ENCODE results near the gene HMCN2. TPM values are rescaled to one million over a fixed set of nuclear protein-coding genes. Genes with fewer than 3 reads are reported as not detected.

The HMCN2 gene
- total RNA-seq, 1 donor from 2014 or later, result not detected

DNA sequence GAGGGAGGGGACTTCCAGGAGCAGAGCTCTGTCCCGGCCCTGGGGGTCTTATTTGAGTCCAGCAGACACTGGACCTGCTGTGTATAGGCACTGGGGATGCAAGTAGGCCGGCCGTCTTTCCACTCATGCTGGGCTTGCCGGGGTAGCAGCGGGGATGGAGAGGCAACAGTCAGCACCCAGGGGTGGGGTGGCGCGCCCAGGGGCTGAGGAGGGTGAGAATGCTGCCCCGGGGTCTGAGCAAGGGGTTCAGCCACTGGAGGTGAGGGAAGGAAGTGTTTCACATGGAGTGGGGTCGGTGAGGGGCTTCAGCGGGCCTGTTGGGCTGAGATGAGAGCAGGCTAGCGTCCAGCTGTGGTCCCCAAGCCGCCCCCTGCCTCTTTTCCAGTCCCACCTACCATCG is 88.8 kb downstream of the HMCN2 start:
- Histone ChIP-seq H3K4me3 (ENCODE audit: low read depth, low read length) (no peak overlapping the region), H3K36me3 (ENCODE audit: control insufficient read depth, insufficient read depth, low read length) (no peaks in the 10 kb centered on the region), H3K27me3 (ENCODE audit: control insufficient read depth, insufficient read depth, low read length) (peaks cover 2% of the 10 kb centered on the region)
- TF ChIP-seq, protein P1, sequence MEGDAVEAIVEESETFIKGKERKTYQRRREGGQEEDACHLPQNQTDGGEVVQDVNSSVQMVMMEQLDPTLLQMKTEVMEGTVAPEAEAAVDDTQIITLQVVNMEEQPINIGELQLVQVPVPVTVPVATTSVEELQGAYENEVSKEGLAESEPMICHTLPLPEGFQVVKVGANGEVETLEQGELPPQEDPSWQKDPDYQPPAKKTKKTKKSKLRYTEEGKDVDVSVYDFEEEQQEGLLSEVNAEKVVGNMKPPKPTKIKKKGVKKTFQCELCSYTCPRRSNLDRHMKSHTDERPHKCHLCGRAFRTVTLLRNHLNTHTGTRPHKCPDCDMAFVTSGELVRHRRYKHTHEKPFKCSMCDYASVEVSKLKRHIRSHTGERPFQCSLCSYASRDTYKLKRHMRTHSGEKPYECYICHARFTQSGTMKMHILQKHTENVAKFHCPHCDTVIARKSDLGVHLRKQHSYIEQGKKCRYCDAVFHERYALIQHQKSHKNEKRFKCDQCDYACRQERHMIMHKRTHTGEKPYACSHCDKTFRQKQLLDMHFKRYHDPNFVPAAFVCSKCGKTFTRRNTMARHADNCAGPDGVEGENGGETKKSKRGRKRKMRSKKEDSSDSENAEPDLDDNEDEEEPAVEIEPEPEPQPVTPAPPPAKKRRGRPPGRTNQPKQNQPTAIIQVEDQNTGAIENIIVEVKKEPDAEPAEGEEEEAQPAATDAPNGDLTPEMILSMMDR (IDR thresholded peaks at IDR 0.05; ENCODE audit: insufficient read depth, low read length, poor library complexity, severe bottlenecking), result no peak
- no peak for DNase-seq (ENCODE audit: low read depth)

DNA sequence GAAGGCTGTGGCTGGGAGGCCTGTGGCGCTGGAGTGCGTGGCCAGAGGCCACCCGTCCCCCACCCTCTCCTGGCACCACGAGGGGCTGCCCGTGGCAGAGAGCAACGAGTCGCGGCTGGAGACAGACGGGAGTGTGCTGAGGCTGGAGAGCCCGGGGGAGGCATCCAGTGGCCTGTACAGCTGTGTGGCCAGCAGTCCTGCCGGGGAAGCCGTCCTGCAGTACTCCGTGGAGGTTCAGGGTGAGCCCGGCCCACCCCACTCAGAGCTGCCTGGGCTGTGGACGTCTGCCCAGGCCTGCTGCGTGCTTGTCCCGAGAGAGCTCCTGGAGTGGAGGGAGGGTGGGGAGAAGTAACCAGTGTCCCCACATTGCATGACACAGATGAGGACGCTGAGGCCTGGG is 89.2 kb downstream of the HMCN2 start:
- Histone ChIP-seq H3K4me3 (ENCODE audit: low read depth, low read length) (no peak overlapping the region), H3K36me3 (ENCODE audit: control insufficient read depth, insufficient read depth, low read length) (no peaks in the 10 kb centered on the region), H3K27me3 (ENCODE audit: control insufficient read depth, insufficient read depth, low read length) (no peaks in the 10 kb centered on the region)
- no peak for DNase-seq (ENCODE audit: low read depth)
- TF ChIP-seq, protein P1 (IDR thresholded peaks at IDR 0.05; ENCODE audit: insufficient read depth, low read length, poor library complexity, severe bottlenecking), result no peak

DNA sequence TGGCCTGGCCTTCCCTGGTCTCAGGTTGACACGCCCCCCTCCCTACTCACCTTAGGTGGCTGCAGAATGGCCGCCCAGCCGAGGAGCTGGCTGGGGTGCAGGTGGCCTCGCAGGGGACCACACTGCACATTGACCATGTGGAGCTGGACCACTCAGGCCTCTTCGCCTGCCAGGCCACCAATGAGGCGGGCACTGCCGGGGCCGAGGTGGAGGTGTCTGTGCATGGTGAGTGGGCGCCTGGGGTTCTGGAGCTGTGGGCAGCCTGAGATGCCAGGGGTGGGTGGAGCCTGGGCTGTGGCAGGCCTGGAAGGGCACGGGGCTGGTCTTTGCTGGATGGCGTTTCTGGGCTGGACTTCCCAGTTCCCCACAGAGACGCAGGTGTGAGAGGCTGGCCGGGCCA is 90.5 kb downstream of the HMCN2 start:
- Histone ChIP-seq H3K27me3 (ENCODE audit: control insufficient read depth, insufficient read depth, low read length) (no peaks in the 10 kb centered on the region), H3K36me3 (ENCODE audit: control insufficient read depth, insufficient read depth, low read length) (no peaks in the 10 kb centered on the region), H3K4me3 (ENCODE audit: low read depth, low read length) (no peak overlapping the region)
- TF ChIP-seq, protein P1 (IDR thresholded peaks at IDR 0.05; ENCODE audit: insufficient read depth, low read length, poor library complexity, severe bottlenecking), result no peak
- no peak for DNase-seq (ENCODE audit: low read depth)

DNA sequence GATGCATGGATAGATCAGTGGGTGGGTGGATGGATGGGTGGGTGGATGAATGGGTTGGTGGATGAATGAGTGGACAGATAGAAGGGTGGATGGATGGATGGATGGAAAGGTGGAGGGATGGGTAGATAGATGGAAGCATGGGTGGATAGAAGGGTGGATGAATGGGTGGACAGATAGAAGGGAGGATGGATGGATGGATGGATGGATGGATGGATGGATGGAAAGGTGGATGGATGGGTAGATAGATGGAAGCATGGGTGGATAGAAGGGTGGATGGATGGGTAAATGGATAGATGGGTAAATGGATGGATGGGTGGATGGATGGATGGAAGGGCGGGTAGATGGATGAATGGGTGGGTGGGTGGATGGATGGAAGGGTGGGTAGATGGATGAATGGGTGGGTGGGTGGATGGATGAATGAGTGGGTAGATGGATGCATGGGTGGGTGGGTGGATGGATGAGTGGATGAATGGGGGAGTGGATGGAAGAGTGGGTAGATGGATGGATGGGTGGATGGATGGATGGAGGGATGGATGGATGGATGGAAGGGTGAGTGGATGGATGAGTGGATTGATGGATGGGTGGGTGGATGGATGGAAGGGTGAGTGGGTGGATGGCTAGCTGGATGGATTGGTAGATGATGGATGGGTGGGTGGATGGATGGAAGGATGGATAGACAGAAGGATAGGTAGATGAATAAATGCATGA is 91.5 kb downstream of the HMCN2 start:
- TF ChIP-seq, protein P1 (IDR thresholded peaks at IDR 0.05; ENCODE audit: insufficient read depth, low read length, poor library complexity, severe bottlenecking), result no peak
- H3K36me3 ChIP-seq (ENCODE audit: control insufficient read depth, insufficient read depth, low read length), result no peaks in the 10 kb centered on the region

DNA sequence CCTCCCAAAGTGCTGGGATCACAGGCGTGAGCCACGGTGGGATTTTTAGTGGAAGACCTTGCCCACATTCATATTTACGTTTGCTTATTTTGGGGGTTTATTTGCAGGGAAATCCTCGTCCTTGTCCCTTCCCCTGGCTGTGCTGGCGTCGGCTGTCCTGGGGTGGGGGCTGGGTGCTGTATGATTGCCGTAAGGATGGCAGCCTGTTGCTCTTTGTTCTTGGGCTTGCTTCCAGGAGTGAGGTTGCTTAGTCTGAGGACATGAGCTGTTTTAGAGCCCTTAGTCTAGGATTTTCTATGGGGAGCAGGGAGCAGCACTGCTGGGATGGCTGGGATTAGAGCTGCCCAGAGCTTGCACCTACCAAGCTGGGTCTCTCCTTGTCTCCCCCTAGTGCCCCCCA is 93.4 kb downstream of the HMCN2 start:
- no peak for DNase-seq (ENCODE audit: low read depth)
- TF ChIP-seq, protein P1 (IDR thresholded peaks at IDR 0.05; ENCODE audit: insufficient read depth, low read length, poor library complexity, severe bottlenecking), result no peak
- no peaks in the 10 kb centered on the region for H3K36me3 ChIP-seq (ENCODE audit: control insufficient read depth, insufficient read depth, low read length)

More for the DNA sequence above, 91.5 kb downstream of the HMCN2 start:
- no peak for DNase-seq (ENCODE audit: low read depth)
- Histone ChIP-seq H3K27me3 (ENCODE audit: control insufficient read depth, insufficient read depth, low read length) (no peaks in the 10 kb centered on the region), H3K4me3 (ENCODE audit: low read depth, low read length) (no peak overlapping the region)

DNA sequence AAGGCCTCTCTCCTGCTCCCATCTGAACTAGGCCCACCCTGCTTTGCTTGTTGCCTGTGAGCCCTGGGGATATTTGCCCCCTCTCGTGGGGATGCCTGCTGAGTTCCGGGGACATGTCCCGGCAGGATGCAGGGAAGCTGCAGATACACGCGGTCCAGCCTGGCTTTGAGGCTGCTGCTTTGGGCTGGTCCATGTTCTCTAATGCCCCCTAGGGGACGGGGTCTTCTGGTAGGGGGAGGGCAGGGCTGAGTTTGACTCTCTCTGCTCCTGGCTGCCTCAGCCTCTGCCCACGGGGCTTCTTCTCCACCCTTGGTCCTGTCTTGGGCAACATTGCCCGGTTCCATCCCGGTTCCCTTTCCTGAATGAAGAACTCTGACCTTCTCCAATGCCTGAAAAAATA is 94.3 kb downstream of the HMCN2 start:
- no peak for DNase-seq (ENCODE audit: low read depth)
- Histone ChIP-seq H3K36me3 (ENCODE audit: control insufficient read depth, insufficient read depth, low read length) (no peaks in the 10 kb centered on the region), H3K4me3 (ENCODE audit: low read depth, low read length) (no peak overlapping the region), H3K27me3 (ENCODE audit: control insufficient read depth, insufficient read depth, low read length) (peaks cover 4% of the 10 kb centered on the region)
- TF ChIP-seq, protein P1 (IDR thresholded peaks at IDR 0.05; ENCODE audit: insufficient read depth, low read length, poor library complexity, severe bottlenecking), result no peak

More for the DNA sequence above, 93.4 kb downstream of the HMCN2 start:
- no peaks in the 10 kb centered on the region for H3K27me3 ChIP-seq (ENCODE audit: control insufficient read depth, insufficient read depth, low read length)
- H3K4me3 ChIP-seq (ENCODE audit: low read depth, low read length), result no peak overlapping the region

Data from kidney epithelial cell (primary cell).